Activated CD4-positive, alpha-beta memory T cell treated with anti-CD3 and anti-CD28 coated beads, Interleukin-2, amount 10 ng/mL, durations not matched to agents 7 days and 5 days (primary cell): ENCODE data around the gene MRPL20. TPM values are rescaled to one million over a fixed set of nuclear protein-coding genes. Genes with fewer than 3 reads are reported as not detected.

Source experiments
- CTCF ChIA-PET: fragments of 350-600 bp; sonication (Branson Sonifier 250); formaldehyde crosslinking; loops from one replicate; lab custom pipeline; 2021; ENCODE audit warnings: antibody characterized with exemption, inconsistent platforms; lab: Charles Lee
- POLR2A ChIA-PET: fragments of 350-600 bp; sonication (Branson Sonifier 250); formaldehyde crosslinking; loops from one replicate; lab custom pipeline; 2021; ENCODE audit warnings: antibody characterized with exemption; lab: Charles Lee
- DNase-seq: peaks from one replicate; pipeline ENCODE4 v3.0.0-alpha.2; 2020
- H3K27ac Mint-ChIP-seq: one replicate; pipeline ENCODE4 v1.8.0; 2021; ENCODE audit warnings: mild to moderate bottlenecking, mixed read lengths
- H3K27me3 Mint-ChIP-seq: one replicate; pipeline ENCODE4 v1.8.0; 2021; ENCODE audit warnings: mixed read lengths
- H3K36me3 Mint-ChIP-seq: one replicate; pipeline ENCODE4 v1.8.0; 2021; ENCODE audit warnings: low read depth, mixed read lengths
- H3K4me1 Mint-ChIP-seq: one replicate; pipeline ENCODE4 v1.8.0; 2021; ENCODE audit warnings: mixed read lengths
- H3K4me3 Mint-ChIP-seq: one replicate; pipeline ENCODE4 v1.8.0; 2021; ENCODE audit warnings: mild to moderate bottlenecking, mixed read lengths
- H3K9me3 Mint-ChIP-seq: one replicate; pipeline ENCODE4 v1.8.0; 2021; ENCODE audit warnings: mixed read lengths
- total RNA-seq, 2 experiments: library from RNA; stranded (reverse); gene quantifications; one replicate each; pipeline ENCODE4 v1.2.3, GENCODE V29; 2021

Gene MRPL20
- total RNA-seq, 2 experiments from 2014 or later: 82.8 to 87.3 TPM

- Mint-ChIP-seq H3K4me3 (no peak overlapping the region), H3K9me3 (no peaks in the 10 kb centered on the region), H3K36me3 (no peaks in the 10 kb centered on the region), H3K27me3 (peaks cover 4% of the 10 kb centered on the region), H3K4me1 (peaks cover 15% of the 10 kb centered on the region), H3K27ac (no peak overlapping the region)
- ChIA-PET POLR2A (no interaction called here), CTCF (no interaction called here)
- DNase-seq: no peak
These were observed 40.4 kb downstream of the MRPL20 start for GRCh38 chr1:1366699-1367066.

GRCh38 chr1:1365875-1366698 is 41.0 kb downstream of the MRPL20 start:
- Mint-ChIP-seq H3K4me3 (no peak overlapping the region), H3K9me3 (no peaks in the 10 kb centered on the region), H3K27ac (no peak overlapping the region), H3K36me3 (no peaks in the 10 kb centered on the region), H3K4me1 (peaks cover 10% of the 10 kb centered on the region), H3K27me3 (peaks cover 4% of the 10 kb centered on the region)
- no peak for DNase-seq
- CTCF ChIA-PET: no interaction called here
- POLR2A ChIA-PET: no interaction called here

DNA sequence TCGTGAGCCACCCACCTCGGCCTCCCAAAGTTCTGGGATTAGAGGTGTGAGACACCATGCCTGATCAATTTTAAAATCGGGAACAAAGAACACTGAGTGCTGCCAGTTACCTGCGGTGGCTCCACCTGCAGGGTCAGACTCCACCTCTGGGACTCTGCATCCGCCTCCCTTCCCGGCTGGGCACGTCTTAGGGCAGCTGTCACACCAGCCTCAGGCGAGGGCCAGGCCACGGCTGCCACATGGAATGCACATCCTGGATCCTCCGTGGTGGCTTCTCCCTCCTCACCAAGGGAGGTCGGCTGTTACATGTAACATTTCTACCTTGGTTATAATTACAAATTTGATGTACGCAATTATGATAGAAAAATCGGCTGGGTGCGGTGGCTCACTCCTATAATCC is 42.8 kb downstream of the MRPL20 start:
- Mint-ChIP-seq H3K9me3 (peaks cover 2% of the 10 kb centered on the region), H3K4me3 (no peak overlapping the region), H3K27me3 (peaks cover 11% of the 10 kb centered on the region), H3K27ac (no peak overlapping the region), H3K36me3 (no peaks in the 10 kb centered on the region), H3K4me1 (peaks cover 6% of the 10 kb centered on the region)
- POLR2A ChIA-PET: no interaction called here
- CTCF ChIA-PET: no interaction called here
- DNase-seq: no peak

DNA sequence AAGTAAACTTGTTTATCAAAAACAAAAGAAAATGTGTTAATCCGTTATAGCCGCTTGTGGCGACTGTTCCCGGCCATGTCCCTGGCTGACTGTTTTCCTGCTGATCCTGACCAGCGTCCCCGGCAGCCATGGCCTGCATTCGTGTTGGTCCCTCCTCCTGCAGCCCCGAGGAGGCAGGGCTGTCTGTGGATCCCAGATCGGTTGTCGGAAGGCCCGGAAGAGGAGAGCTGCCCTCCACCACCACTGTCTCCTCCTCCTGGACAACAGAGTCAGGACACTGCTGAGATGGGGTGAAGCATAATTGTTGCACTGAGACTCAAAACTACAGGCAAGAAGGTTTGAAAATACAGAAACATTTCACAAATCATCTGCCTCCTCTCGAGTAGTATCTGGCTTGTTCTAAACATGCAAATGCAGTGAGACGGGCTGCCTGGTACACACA is 45.1 kb downstream of the MRPL20 start:
- Mint-ChIP-seq H3K27me3 (peaks cover 17% of the 10 kb centered on the region), H3K4me1 (peaks cover 13% of the 10 kb centered on the region)
- CTCF ChIA-PET: no interaction called here

GRCh38 chr1:1361233-1361981 is 45.7 kb downstream of the MRPL20 start:
- Mint-ChIP-seq H3K4me3 (no peak overlapping the region), H3K4me1 (peaks cover 13% of the 10 kb centered on the region), H3K27ac (no peak overlapping the region), H3K27me3 (peaks cover 18% of the 10 kb centered on the region), H3K36me3 (no peaks in the 10 kb centered on the region), H3K9me3 (peaks cover 2% of the 10 kb centered on the region)
- ChIA-PET CTCF (no interaction called here), POLR2A (no interaction called here)
- no peak for DNase-seq

More for the DNA sequence above, 45.1 kb downstream of the MRPL20 start:
- H3K36me3 Mint-ChIP-seq: no peaks in the 10 kb centered on the region
- POLR2A ChIA-PET: no interaction called here
- no peak overlapping the region for H3K27ac Mint-ChIP-seq
- H3K9me3 Mint-ChIP-seq: peaks cover 2% of the 10 kb centered on the region
- H3K4me3 Mint-ChIP-seq: no peak overlapping the region
- no peak for DNase-seq

GRCh38 chr1:1360506-1361169 is 46.5 kb downstream of the MRPL20 start:
- H3K27ac Mint-ChIP-seq: no peak overlapping the region
- POLR2A ChIA-PET: no interaction called here
- CTCF ChIA-PET: no interaction called here
- no peak for DNase-seq
- peaks cover 18% of the 10 kb centered on the region for H3K27me3 Mint-ChIP-seq
- no peaks in the 10 kb centered on the region for H3K36me3 Mint-ChIP-seq
- peaks cover 2% of the 10 kb centered on the region for H3K9me3 Mint-ChIP-seq
- no peak overlapping the region for H3K4me3 Mint-ChIP-seq
- H3K4me1 Mint-ChIP-seq: peaks cover 13% of the 10 kb centered on the region

DNA sequence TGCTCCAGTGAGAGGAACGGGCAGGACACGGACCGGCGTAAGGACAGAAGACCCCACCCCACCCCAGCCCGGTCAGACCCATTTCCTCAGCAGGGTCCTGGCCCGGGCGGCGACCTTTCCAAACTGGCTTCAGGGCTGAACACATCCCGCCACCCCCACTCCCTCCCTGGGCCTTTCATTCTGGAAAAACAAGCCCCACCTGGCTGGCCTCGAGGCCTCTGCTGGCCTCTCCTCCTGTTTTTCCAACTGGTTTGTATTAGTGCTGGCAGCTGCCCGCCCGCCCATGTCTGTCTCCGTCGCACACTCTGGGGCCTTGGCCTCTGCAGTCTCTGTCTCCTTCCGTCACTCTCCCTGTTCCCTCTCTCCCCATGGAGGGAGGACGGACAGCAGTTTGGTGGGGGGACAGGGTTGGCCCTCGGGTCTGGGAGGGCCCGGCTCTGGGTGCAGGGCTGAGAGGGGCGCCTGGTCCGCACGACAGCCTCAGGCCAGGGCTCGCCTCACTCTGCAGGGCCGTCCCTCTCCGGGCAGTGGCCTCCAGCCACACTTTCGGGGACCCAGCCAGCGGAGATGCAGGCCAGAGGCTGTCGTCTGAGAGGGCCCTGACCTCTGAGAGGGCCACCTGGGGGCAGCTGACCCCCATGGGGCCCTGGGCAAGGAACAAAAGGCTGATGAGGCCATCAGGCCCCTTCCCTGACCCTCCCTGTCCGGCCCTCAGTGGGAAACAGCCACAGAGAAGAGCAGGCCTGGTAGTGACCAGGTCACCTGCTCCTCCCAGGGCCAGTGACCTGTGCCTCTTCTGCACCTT is 47.2 kb downstream of the MRPL20 start:
- Mint-ChIP-seq H3K4me3 (no peak overlapping the region), H3K4me1 (peaks cover 13% of the 10 kb centered on the region), H3K36me3 (no peaks in the 10 kb centered on the region), H3K27ac (no peak overlapping the region), H3K27me3 (peaks cover 18% of the 10 kb centered on the region), H3K9me3 (peaks cover 2% of the 10 kb centered on the region)
- CTCF ChIA-PET: interaction anchor here (1.0 kb wide), 1 partner anchor 12 kb away, joined by 3 read pairs; no protein-coding TSS in a partner anchor
- POLR2A ChIA-PET: interaction anchor here (1.4 kb wide), 1 partner anchor 11 kb away, joined by 9 read pairs; no protein-coding TSS in a partner anchor
- no peak for DNase-seq

- DNase-seq: no peak
- ChIA-PET CTCF (interaction anchor here (1.0 kb wide), 1 partner anchor 12 kb away, joined by 3 read pairs; no protein-coding TSS in a partner anchor), POLR2A (interaction anchor here (1.4 kb wide), 1 partner anchor 11 kb away, joined by 9 read pairs; no protein-coding TSS in a partner anchor)
- Mint-ChIP-seq H3K27ac (no peak overlapping the region), H3K27me3 (peaks cover 18% of the 10 kb centered on the region), H3K4me1 (peaks cover 14% of the 10 kb centered on the region), H3K36me3 (no peaks in the 10 kb centered on the region), H3K4me3 (no peak overlapping the region), H3K9me3 (peaks cover 2% of the 10 kb centered on the region)
These were observed 47.8 kb downstream of the MRPL20 start for GRCh38 chr1:1359308-1359663.

DNA sequence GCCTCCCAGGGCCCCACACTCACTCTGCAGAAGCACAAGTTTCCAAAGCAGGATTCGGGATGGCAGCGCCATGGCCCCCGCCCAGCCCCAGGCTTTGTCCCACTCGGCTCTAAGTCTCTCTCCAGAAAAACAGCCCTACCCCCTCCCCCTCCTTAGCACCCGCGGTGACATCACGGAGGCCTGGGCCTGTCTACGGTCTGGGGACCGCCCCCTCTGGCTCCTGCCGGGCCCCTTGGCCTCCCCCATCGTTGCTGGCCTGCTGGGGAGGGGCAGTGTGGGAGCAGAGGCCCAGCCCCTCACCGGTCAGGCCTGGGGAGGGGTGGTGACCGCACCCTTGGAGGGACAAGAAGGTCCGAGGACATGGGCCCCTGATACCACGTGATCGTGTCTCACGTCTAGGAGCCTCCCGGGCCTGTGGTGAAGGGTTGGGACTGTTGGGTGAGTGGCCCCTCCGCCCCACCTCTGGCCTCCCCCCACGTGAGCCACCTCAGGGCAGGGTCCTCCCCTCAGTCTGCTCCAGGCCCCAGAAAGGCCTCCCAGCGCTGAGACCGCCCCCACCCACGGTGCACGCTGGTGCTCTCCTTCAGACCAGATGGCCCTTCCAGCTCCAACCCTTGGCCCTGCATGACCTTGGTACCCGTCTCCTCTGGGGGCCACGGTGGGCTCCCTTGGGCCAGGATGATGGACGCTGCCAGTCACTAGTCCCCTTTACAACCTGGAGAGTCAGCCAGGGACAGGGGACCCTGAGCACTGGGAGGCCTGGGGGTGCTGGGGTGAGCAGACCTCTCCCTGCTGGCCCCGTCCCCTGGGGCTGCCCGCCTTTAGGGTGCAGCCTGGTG is 48.4 kb downstream of the MRPL20 start, which contains the start of gene MXRA8:
MXRA8 (minus strand) TSS at position 123 of the 839 bp plus-strand sequence; CDS start at position 72, 51 bp downstream.
- no peaks in the 10 kb centered on the region for H3K36me3 Mint-ChIP-seq
- peaks cover 2% of the 10 kb centered on the region for H3K9me3 Mint-ChIP-seq
- H3K27ac Mint-ChIP-seq: no peak within 1 kb of the TSS
- peaks cover 15% of the 10 kb centered on the region for H3K4me1 Mint-ChIP-seq
- POLR2A ChIA-PET: interaction anchor here (1.4 kb wide), 1 partner anchor 12 kb away, joined by 9 read pairs; no protein-coding TSS in a partner anchor
- CTCF ChIA-PET: interaction anchor here (1.0 kb wide), 1 partner anchor 13 kb away, joined by 3 read pairs; no protein-coding TSS in a partner anchor
- H3K4me3 Mint-ChIP-seq: no peak within 1 kb of the TSS
- peaks cover 24% of the 10 kb centered on the region for H3K27me3 Mint-ChIP-seq
- DNase-seq: no peak

GRCh38 chr1:1357871-1358432 is 49.1 kb downstream of the MRPL20 start:
- Mint-ChIP-seq H3K9me3 (peaks cover 2% of the 10 kb centered on the region), H3K4me3 (no peak overlapping the region), H3K27ac (no peak overlapping the region), H3K36me3 (no peaks in the 10 kb centered on the region), H3K27me3 (peaks cover 29% of the 10 kb centered on the region), H3K4me1 (peaks cover 15% of the 10 kb centered on the region)
- no peak for DNase-seq
- ChIA-PET CTCF (no interaction called here), POLR2A (no interaction called here)

GRCh38 chr1:1356796-1357401 is 50.2 kb downstream of the MRPL20 start:
- Mint-ChIP-seq H3K4me3 (no peak overlapping the region), H3K4me1 (peaks cover 23% of the 10 kb centered on the region), H3K27ac (no peak overlapping the region), H3K9me3 (peaks cover 2% of the 10 kb centered on the region), H3K27me3 (peaks cover 37% of the 10 kb centered on the region), H3K36me3 (no peaks in the 10 kb centered on the region)
- DNase-seq: no peak
- ChIA-PET POLR2A (no interaction called here), CTCF (no interaction called here)
